GM11168 (cell line): Measurements from ENCODE around the gene PALMD.

Source experiments
- in situ Hi-C: fragments of 300-500 bp; cut with MboI; formaldehyde crosslinking; loops from one replicate; pipeline ENCODE4 v1.12.0; 2022; ENCODE audit warnings: low sequenced_read_pairs; ENCODE audit not compliant: unreplicated experiment

Gene PALMD

GRCh38 chr1:99737016-99737415 is 91.1 kb downstream of the PALMD start:
- in situ Hi-C loops: no loop called here

GRCh38 chr1:99738858-99739465 is 93.0 kb downstream of the PALMD start:
- in situ Hi-C loops: no loop called here

GRCh38 chr1:99740141-99740540 is 94.2 kb downstream of the PALMD start:
- in situ Hi-C loops: no loop called here
